ENCODE measurements around the gene KLHL29.

KLHL29 gene

GRCh38 chr2:23536326-23536725 is 151.3 kb downstream of the KLHL29 start:
- no peak for DNase-seq

GRCh38 chr2:23537991-23538390 is 153.0 kb downstream of the KLHL29 start:
- no peak for DNase-seq

- no peak for DNase-seq
These were observed 153.6 kb downstream of the KLHL29 start for GRCh38 chr2:23538566-23538965.

GRCh38 chr2:23540804-23541360 is 155.9 kb downstream of the KLHL29 start:
- DNase-seq = no peak

GRCh38 chr2:23541503-23542229 is 156.7 kb downstream of the KLHL29 start:
- peak; percentile 54 for DNase-seq

- no peak for DNase-seq
These were observed 157.3 kb downstream of the KLHL29 start for GRCh38 chr2:23542230-23542789.

GRCh38 chr2:23543302-23543701 is 158.3 kb downstream of the KLHL29 start:
- no peak for DNase-seq

GRCh38 chr2:23543728-23544127 is 158.7 kb downstream of the KLHL29 start:
- no peak for DNase-seq

- DNase-seq = no peak
These were observed 159.8 kb downstream of the KLHL29 start for GRCh38 chr2:23544589-23545295.

- DNase-seq = no peak
These were observed 160.4 kb downstream of the KLHL29 start for GRCh38 chr2:23545396-23545795.

- no peak for DNase-seq
These were observed 160.8 kb downstream of the KLHL29 start for GRCh38 chr2:23545811-23546210.

- DNase-seq = no peak
These were observed 161.9 kb downstream of the KLHL29 start for GRCh38 chr2:23546913-23547312.

- no peak for DNase-seq
These were observed 162.7 kb downstream of the KLHL29 start for GRCh38 chr2:23547725-23548124.

GRCh38 chr2:23548143-23548769 is 163.3 kb downstream of the KLHL29 start:
- no peak for DNase-seq

GRCh38 chr2:23549051-23549450 is 164.1 kb downstream of the KLHL29 start:
- peak; percentile 36 for DNase-seq

- no peak for DNase-seq
These were observed 165.0 kb downstream of the KLHL29 start for GRCh38 chr2:23549821-23550530.

- DNase-seq = no peak
These were observed 165.6 kb downstream of the KLHL29 start for GRCh38 chr2:23550553-23550952.

GRCh38 chr2:23551875-23552274 is 166.9 kb downstream of the KLHL29 start:
- no peak for DNase-seq

- DNase-seq = no peak
These were observed 168.6 kb downstream of the KLHL29 start for GRCh38 chr2:23553561-23553960.

GRCh38 chr2:23554054-23554697 is 169.2 kb downstream of the KLHL29 start:
- no peak for DNase-seq

- DNase-seq = no peak
These were observed 171.0 kb downstream of the KLHL29 start for GRCh38 chr2:23555944-23556343.

- no peak for DNase-seq
These were observed 171.9 kb downstream of the KLHL29 start for GRCh38 chr2:23556929-23557328.

All from NCI-H2171 (cell line).